Measurements from ENCODE around the gene MAN1A2.
"Not testable (repeated sequence)": the region's sequence is repeated elsewhere in the genome, so short reads cannot be mapped to it uniquely, and the experiment has no call there.

The MAN1A2 gene

DNA sequence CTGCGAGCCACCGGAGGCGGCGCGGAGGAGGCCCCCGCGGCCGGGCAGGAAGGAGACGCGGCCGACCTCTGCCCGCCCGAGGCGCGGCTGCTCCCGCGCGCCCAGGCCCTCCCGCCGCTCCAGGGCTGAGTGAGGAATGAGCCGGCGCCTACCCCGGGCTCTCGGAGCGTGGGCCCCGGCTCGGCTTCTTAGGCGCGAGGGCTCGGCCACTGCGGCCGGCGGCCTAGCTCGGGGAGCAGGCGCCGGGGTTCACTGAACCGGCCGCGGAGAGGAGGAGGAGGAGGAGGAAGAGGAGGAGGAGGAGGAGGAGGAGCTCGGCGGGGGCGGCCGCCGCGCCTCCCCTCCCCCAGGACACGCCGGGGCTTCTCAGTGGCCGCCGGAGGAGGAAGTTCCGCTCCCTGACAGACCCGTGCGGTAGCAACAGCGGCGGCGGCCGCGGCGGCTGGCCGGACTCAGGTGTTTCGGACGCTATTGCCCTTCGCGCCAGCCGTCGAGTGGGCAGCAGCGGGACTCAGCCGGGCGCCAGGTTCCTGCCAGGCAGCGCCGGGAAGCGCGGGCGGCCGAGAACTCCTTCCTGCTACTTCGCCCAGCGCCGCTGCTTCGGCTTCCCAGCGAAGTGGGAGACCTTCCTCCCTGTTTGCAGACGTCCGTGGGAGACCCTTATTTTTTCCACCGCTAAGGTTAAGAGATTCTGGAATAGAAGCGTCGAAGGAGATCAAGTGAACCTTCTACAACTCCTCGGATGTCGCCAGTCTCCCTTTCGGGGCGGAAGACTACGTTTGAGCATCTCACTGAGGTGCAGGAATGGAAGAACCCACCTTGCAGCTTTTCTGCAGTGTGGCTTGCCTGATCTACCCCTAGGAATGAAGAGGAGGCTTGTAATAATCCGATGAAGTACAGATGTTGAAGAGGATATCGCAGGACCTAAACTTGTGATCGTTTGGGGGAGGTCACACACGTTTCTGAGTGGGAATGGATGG is at the start of gene MAN1A2:
TSS of gene MAN1A2 (plus strand) at position 404 of the 980 bp plus-strand sequence. CDS start 735 bp downstream, outside the sequence.
- Histone ChIP-seq H3K27me3 (replicated peaks; ENCODE audit: control insufficient read depth, insufficient read depth, low read length) (no peaks in the 10 kb centered on the region), H3K4me1 (ENCODE audit: control insufficient read depth, insufficient read depth, low read length) (peaks cover 57% of the 10 kb centered on the region), H3K4me3 (ENCODE audit: low read length) (peak within 1 kb of the TSS; percentile 97), H3K9ac (ENCODE audit: low read length) (peak within 1 kb of the TSS; percentile 93), H3K36me3 (ENCODE audit: control insufficient read depth, insufficient read depth, low read length, severe bottlenecking) (no peaks in the 10 kb centered on the region), H3K9me3 (ENCODE audit: control insufficient read depth, low read length) (no peaks in the 10 kb centered on the region)
- peak; percentile 85 for DNase-seq (ENCODE audit: low read depth)

DNA sequence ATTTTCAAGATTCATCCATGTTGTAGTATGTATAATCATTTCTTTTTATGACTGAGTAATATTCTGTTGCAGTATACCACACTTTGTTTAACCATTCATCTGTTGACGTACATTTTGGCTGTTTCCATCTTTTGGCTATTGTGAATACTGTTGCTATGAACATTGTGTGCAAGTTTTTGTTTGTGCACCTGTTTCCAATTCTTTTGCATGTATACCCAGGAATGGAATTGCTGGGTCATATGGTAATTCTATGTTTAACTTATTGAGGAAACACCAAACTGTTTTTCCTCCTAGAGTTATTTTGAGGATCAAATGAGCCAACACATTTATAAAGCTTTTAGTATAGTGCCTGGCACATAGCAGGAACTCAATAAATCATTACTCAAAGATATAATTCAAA is 49.2 kb upstream of the MAN1A2 start:
- Histone ChIP-seq H3K36me3 (ENCODE audit: control insufficient read depth, insufficient read depth, low read length, severe bottlenecking) (no peaks in the 10 kb centered on the region), H3K4me1 (ENCODE audit: control insufficient read depth, insufficient read depth, low read length) (no peaks in the 10 kb centered on the region), H3K27me3 (replicated peaks; ENCODE audit: control insufficient read depth, insufficient read depth, low read length) (peaks cover 21% of the 10 kb centered on the region), H3K4me3 (ENCODE audit: low read length) (no peak overlapping the region), H3K9ac (ENCODE audit: low read length) (no peak overlapping the region), H3K9me3 (ENCODE audit: control insufficient read depth, low read length) (no peaks in the 10 kb centered on the region)
- no peak for DNase-seq (ENCODE audit: low read depth)

DNA sequence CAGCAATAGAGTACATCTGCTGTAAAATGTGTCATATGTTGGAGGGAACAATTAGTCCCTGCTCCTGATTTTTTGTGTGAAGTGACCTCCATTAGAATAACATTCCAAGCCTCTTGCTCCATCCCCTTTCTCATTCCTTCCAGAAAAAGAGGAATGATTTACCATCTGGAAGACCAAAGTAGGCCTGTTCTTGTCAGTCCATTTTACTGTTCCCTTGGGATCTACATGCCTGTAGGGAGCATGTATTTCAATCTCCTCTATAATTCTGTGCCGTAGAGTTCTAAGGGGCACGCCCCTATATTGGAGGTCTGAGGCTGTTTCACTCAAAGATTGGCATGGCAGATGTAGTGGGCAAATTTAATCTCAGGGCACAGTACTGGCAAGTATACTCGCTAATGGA is 48.8 kb upstream of the MAN1A2 start:
- H3K4me1 ChIP-seq (ENCODE audit: control insufficient read depth, insufficient read depth, low read length) = no peaks in the 10 kb centered on the region

DNA sequence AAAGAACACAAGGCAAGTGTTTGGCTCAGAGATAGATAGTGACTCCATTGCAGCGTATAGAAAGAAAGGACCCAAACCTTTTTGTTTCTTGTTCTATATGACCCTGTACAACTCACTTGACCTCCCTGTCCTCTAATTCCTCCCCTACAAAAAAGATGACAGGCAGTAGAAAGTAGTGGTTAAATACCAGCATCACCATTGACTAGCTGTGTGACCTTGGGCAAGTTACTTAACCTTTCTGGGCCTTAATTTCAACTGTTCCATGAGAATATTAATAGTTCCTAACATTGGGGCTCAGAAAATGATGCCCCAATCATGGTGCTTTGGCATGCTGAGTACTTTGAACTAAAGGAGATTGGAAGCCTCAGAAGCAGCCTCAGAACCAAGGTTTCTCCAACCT is 46.7 kb upstream of the MAN1A2 start:
- Histone ChIP-seq H3K4me3 (ENCODE audit: low read length) (no peak overlapping the region), H3K36me3 (ENCODE audit: control insufficient read depth, insufficient read depth, low read length, severe bottlenecking) (no peaks in the 10 kb centered on the region), H3K27me3 (replicated peaks; ENCODE audit: control insufficient read depth, insufficient read depth, low read length) (peaks cover 37% of the 10 kb centered on the region), H3K4me1 (ENCODE audit: control insufficient read depth, insufficient read depth, low read length) (no peaks in the 10 kb centered on the region), H3K9me3 (ENCODE audit: control insufficient read depth, low read length) (no peaks in the 10 kb centered on the region), H3K9ac (ENCODE audit: low read length) (no peak overlapping the region)
- no peak for DNase-seq (ENCODE audit: low read depth)

More for the DNA sequence above, 48.8 kb upstream of the MAN1A2 start:
- no peak for DNase-seq (ENCODE audit: low read depth)
- peaks cover 23% of the 10 kb centered on the region for H3K27me3 ChIP-seq (replicated peaks; ENCODE audit: control insufficient read depth, insufficient read depth, low read length)
- no peaks in the 10 kb centered on the region for H3K9me3 ChIP-seq (ENCODE audit: control insufficient read depth, low read length)
- H3K36me3 ChIP-seq (ENCODE audit: control insufficient read depth, insufficient read depth, low read length, severe bottlenecking) = no peaks in the 10 kb centered on the region
- no peak overlapping the region for H3K9ac ChIP-seq (ENCODE audit: low read length)
- H3K4me3 ChIP-seq (ENCODE audit: low read length) = no peak overlapping the region

DNA sequence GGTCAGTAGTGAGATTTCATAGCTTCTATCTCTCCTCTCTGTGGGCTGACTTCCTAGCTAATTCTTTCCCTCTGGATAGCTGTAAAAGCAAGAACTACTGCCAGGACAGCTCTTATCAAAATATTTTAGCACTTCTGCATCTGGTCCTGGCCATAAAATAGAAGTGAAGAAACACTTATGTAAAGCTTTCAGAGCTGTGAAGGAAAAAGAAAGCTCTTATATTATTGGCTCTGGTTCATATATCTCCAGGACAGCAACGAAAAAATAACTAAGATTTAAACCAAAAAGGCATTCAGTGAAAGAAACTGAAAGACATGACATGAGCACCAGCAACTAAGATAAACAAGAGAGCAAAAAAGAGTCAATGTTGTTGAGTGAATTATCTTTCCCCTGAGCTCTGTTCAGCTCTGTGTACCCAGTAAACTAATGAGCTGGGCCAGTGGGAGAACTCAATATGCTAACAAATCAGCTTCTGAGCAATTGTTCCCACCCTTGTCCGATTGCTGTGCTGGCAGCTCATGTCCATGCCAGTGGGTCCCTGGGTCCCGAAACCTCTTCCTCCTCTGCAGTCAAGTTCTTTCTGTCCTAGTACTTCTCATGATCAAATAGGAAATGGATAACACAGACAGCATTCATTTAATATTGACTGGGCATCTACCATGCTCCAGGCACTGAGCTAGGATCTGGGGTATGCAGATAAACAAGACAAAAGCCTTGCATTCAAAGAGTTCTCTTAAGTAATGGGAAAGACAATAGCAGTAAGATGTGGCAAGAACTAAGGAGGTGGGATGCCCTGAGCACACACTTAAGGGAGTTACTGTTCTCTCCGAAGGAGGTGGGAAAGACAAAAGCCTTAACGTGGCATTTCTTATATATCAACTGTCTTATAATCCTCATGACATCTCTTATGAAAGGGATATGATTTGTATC is 45.3 kb upstream of the MAN1A2 start:
- Histone ChIP-seq H3K27me3 (replicated peaks; ENCODE audit: control insufficient read depth, insufficient read depth, low read length) (peaks cover 37% of the 10 kb centered on the region), H3K9ac (ENCODE audit: low read length) (no peak overlapping the region)
- DNase-seq (ENCODE audit: low read depth) = no peak

DNA sequence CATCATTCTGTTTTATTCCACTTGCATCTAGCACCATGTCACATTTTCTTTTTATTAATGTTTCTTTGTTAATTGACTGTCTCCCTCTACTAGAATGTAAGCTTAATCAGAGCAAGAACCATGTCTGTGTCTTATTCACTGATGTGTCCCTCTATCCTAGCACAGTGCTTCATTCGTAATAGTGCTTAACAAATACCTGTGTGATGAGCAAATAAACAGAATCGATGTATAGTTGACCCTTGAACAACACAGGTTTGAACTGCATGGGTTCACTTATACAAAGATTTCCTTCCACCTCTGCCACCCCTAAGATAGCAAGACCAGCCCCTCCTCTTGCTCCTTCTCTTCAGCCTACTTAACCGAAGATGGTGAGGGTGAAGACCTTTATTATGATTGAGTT is 42.9 kb upstream of the MAN1A2 start:
- H3K4me3 ChIP-seq (ENCODE audit: low read length) = no peak overlapping the region
- H3K36me3 ChIP-seq (ENCODE audit: control insufficient read depth, insufficient read depth, low read length, severe bottlenecking) = no peaks in the 10 kb centered on the region
- no peak overlapping the region for H3K9ac ChIP-seq (ENCODE audit: low read length)
- peaks cover 37% of the 10 kb centered on the region for H3K27me3 ChIP-seq (replicated peaks; ENCODE audit: control insufficient read depth, insufficient read depth, low read length)
- no peak for DNase-seq (ENCODE audit: low read depth)
- H3K4me1 ChIP-seq (ENCODE audit: control insufficient read depth, insufficient read depth, low read length) = no peaks in the 10 kb centered on the region
- H3K9me3 ChIP-seq (ENCODE audit: control insufficient read depth, low read length) = no peaks in the 10 kb centered on the region

More for the DNA sequence above, 45.3 kb upstream of the MAN1A2 start:
- Histone ChIP-seq H3K9me3 (ENCODE audit: control insufficient read depth, low read length) (no peaks in the 10 kb centered on the region), H3K36me3 (ENCODE audit: control insufficient read depth, insufficient read depth, low read length, severe bottlenecking) (no peaks in the 10 kb centered on the region), H3K4me1 (ENCODE audit: control insufficient read depth, insufficient read depth, low read length) (no peaks in the 10 kb centered on the region), H3K4me3 (ENCODE audit: low read length) (no peak overlapping the region)

DNA sequence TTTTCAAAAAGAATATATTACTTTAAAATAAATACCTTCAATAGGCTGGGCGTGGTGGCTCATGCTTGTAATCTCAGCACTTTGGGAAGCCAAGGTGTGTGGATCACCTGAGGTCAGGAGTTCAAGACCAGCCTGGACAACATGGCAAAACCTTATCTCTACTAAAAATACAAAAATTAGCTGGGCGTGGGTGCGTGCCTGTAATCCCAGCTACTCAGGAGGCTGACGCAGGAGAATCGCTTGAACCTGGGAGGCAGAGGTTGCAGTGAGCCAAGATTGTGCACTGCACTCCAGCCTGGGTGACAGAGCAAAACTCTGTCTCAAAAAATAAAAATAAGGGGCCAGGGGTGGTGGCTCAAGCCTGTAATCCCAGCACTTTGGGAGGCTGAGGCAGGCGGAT is 41.2 kb upstream of the MAN1A2 start:
- H3K36me3 ChIP-seq (ENCODE audit: control insufficient read depth, insufficient read depth, low read length, severe bottlenecking); H3K4me1 ChIP-seq (ENCODE audit: control insufficient read depth, insufficient read depth, low read length); H3K9ac ChIP-seq (ENCODE audit: low read length); DNase-seq (ENCODE audit: low read depth); H3K9me3 ChIP-seq (ENCODE audit: control insufficient read depth, low read length); H3K4me3 ChIP-seq (ENCODE audit: low read length): not testable (repeated sequence)
- peaks cover 30% of the 10 kb centered on the region for H3K27me3 ChIP-seq (replicated peaks; ENCODE audit: control insufficient read depth, insufficient read depth, low read length)

DNA sequence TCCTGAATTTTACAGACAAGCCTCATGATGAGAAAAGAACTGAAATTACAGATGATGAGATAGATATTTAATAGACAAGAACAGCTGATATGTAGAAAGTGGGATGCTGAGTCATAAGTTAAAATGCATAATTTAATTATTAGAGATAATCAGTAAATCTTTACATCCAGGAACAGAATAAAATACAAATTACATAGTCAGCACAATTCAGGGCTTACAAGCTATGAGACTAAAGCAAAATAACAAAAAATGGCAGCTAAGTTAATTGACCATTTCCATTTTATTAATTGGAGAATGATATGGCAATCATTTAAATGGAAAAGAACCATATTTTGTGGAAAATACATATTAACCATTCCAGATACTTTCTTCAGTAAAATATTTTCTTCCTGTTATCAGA is 40.2 kb upstream of the MAN1A2 start:
- Histone ChIP-seq H3K9me3 (ENCODE audit: control insufficient read depth, low read length) (no peaks in the 10 kb centered on the region), H3K27me3 (replicated peaks; ENCODE audit: control insufficient read depth, insufficient read depth, low read length) (peaks cover 26% of the 10 kb centered on the region), H3K9ac (ENCODE audit: low read length) (no peak overlapping the region), H3K36me3 (ENCODE audit: control insufficient read depth, insufficient read depth, low read length, severe bottlenecking) (no peaks in the 10 kb centered on the region), H3K4me3 (ENCODE audit: low read length) (no peak overlapping the region), H3K4me1 (ENCODE audit: control insufficient read depth, insufficient read depth, low read length) (no peaks in the 10 kb centered on the region)
- DNase-seq (ENCODE audit: low read depth) = no peak

DNA sequence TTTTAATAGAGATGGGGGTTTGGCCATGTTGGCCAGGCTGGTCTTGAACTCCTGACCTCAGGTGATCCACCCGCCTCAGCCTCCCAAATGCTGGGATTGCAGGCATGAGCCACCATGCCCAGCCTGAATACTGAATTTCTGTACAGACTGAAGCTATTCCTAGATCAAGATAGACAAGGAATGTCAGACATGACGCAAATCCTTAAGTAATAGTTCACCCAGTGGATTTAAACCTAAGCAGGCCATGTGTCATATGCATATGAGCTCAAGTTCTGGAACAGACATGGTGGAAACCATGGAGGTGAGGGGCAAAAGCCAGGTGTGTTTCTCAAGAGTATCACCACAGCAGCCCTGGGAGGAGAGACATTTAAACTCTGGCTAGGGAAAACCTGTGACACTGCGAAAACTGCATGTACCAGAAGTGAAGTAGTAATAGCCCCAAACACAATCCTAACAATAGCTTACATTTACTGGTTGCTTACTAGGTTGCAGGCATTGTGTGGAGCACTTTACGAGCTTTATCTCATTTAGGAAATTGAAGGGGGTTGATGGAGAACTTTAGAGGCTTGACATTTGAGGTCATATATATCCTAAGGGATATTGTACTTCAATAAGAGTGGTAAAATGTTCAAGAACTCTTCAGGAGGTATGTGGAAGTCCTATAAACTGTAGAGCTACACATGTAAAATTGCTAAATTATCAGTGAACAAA is 31.7 kb upstream of the MAN1A2 start:
- Histone ChIP-seq H3K36me3 (ENCODE audit: control insufficient read depth, insufficient read depth, low read length, severe bottlenecking) (no peaks in the 10 kb centered on the region), H3K9ac (ENCODE audit: low read length) (no peak overlapping the region), H3K9me3 (ENCODE audit: control insufficient read depth, low read length) (no peaks in the 10 kb centered on the region), H3K27me3 (replicated peaks; ENCODE audit: control insufficient read depth, insufficient read depth, low read length) (no peaks in the 10 kb centered on the region), H3K4me3 (ENCODE audit: low read length) (no peak overlapping the region), H3K4me1 (ENCODE audit: control insufficient read depth, insufficient read depth, low read length) (peaks cover 14% of the 10 kb centered on the region)
- DNase-seq (ENCODE audit: low read depth) = no peak

DNA sequence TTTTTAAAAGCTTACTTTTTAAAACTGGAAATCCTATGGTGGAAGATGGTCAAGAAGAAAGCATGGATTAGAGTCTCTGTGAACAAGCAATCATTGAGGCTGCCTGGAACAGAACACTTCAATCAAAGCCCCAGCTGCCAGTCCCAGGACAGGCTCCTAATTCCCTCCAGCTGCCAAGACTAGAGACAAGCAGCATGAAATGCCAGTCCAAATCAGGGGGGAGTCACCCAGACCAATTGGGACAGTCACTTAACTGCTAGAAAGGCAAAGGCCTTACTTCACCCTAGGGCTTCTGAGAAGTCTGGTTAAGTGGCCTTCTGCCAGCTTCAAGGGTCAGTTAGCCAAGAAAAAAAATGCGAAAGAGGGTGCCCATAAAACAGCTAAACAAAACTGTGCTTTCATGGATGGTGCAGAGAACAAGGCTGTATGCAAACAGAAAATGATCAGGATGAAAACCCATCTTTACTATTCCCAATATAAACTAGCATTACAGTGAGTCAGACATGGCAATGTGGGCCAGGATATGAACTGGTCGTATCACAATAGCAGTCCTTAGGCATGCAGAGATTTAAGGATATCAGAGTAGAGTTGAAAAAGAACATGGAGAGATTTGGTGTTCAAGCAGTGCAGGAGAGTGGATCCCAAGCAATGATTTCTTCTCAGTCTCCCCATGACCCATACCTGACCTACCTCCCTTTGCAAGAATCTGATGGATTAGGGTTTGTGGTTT is 31.0 kb upstream of the MAN1A2 start:
- H3K36me3 ChIP-seq (ENCODE audit: control insufficient read depth, insufficient read depth, low read length, severe bottlenecking) = no peaks in the 10 kb centered on the region
- H3K9me3 ChIP-seq (ENCODE audit: control insufficient read depth, low read length) = no peaks in the 10 kb centered on the region
- H3K4me3 ChIP-seq (ENCODE audit: low read length) = no peak overlapping the region
- peaks cover 14% of the 10 kb centered on the region for H3K4me1 ChIP-seq (ENCODE audit: control insufficient read depth, insufficient read depth, low read length)
- no peak overlapping the region for H3K9ac ChIP-seq (ENCODE audit: low read length)
- no peak for DNase-seq (ENCODE audit: low read depth)
- H3K27me3 ChIP-seq (replicated peaks; ENCODE audit: control insufficient read depth, insufficient read depth, low read length) = no peaks in the 10 kb centered on the region
